ENCODE measurements around the gene ROBO3.

DNA sequence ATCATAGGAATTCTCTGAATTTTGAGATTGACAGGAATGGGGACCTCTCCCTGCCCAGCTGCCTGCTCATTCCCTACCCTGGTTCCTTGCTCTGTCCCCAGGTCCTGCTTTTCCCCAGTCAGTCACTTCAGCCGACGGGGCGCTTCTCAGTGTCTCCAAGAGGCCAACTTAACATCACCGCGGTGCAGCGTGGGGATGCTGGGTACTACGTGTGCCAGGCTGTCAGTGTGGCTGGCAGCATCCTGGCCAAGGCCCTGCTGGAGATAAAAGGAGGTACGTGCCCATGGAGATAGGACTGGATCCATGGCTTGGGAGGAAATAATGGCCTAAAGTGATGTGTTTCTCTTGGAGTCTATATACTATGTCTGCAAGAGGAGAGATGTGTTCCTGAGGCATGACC lies 7.0 kb downstream of the ROBO3 start:
- no peak for TF ChIP-seq POLR2A (IDR thresholded peaks at IDR 0.05)
- TF ChIP-seq, protein P1, sequence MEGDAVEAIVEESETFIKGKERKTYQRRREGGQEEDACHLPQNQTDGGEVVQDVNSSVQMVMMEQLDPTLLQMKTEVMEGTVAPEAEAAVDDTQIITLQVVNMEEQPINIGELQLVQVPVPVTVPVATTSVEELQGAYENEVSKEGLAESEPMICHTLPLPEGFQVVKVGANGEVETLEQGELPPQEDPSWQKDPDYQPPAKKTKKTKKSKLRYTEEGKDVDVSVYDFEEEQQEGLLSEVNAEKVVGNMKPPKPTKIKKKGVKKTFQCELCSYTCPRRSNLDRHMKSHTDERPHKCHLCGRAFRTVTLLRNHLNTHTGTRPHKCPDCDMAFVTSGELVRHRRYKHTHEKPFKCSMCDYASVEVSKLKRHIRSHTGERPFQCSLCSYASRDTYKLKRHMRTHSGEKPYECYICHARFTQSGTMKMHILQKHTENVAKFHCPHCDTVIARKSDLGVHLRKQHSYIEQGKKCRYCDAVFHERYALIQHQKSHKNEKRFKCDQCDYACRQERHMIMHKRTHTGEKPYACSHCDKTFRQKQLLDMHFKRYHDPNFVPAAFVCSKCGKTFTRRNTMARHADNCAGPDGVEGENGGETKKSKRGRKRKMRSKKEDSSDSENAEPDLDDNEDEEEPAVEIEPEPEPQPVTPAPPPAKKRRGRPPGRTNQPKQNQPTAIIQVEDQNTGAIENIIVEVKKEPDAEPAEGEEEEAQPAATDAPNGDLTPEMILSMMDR (IDR thresholded peaks at IDR 0.05) = no peak

All from vagina (tissue), 2 donors.